ENCODE data around the gene TNFRSF21.
A peak's percentile ranks its signal among the peaks of the same experiment; 100 is the strongest.

- TF ChIP-seq CTCF (IDR thresholded peaks at IDR 0.05) (peak; percentile 72 to 96 (median 93)), POLR2AphosphoS5 (IDR thresholded peaks at IDR 0.05) (peak; percentile 40 to 83 (median 67))
Measured at GRCh38 chr6:47309291-47310130, at the start of gene TNFRSF21.
